SK-N-MC (cell line): ENCODE data around the gene IAH1.

Experiments used
- DNase-seq: peaks from one replicate; pipeline ENCODE4 v3.0.0-alpha.2; 2011; ENCODE audit warnings: low read depth, low spot score
- H3K27ac ChIP-seq: fragments of 200-600 bp; sonication (generic); 2 replicates; pipeline ENCODE4 v1.5.1; 2016; ENCODE audit warnings: mixed run types
- H3K36me3 ChIP-seq: fragments of 200-600 bp; sonication (generic); 2 replicates; pipeline ENCODE4 v1.6.1; 2017; ENCODE audit warnings: antibody characterized with exemption, low read length, mixed read lengths; ENCODE audit not compliant: insufficient read depth
- H3K4me3 ChIP-seq: fragments of 200-600 bp; sonication (generic); 2 replicates; pipeline ENCODE4 v1.5.1; 2016
- H3K9ac ChIP-seq: fragments of 200-600 bp; sonication (generic); 2 replicates; pipeline ENCODE4 v1.8.0; 2017; ENCODE audit warnings: mixed run types, mixed read lengths; ENCODE audit not compliant: insufficient read length
- H3K9me3 ChIP-seq: fragments of 200-600 bp; sonication (generic); 2 replicates; pipeline ENCODE4 v1.6.1; 2017; ENCODE audit warnings: low read depth, mild to moderate bottlenecking, antibody characterized with exemption, low read length, moderate library complexity, mixed read lengths
- EZH2 ChIP-seq: fragments of 200-600 bp; sonication (generic); IDR thresholded peaks from one replicate; pipeline ENCODE4 v1.6.1; 2017; ENCODE audit warnings: antibody characterized with exemption
- FOXP2 ChIP-seq: optimal IDR thresholded peaks from 2 replicates; pipeline ENCODE3; 2011; ENCODE audit warnings: mild to moderate bottlenecking, moderate library complexity; ENCODE audit not compliant: insufficient read depth; ENCODE audit errors: extremely low read length, control extremely low read depth
- POLR2AphosphoS5 ChIP-seq: IDR thresholded peaks from 2 replicates; pipeline ENCODE4 v1.6.1; 2012; ENCODE audit warnings: mild to moderate bottlenecking, low read depth, low read length, borderline replicate concordance

Gene IAH1

GRCh38 chr2:9480157-9480556 lies 5.8 kb downstream of the IAH1 start:
- no peaks in the 10 kb centered on the region for H3K9me3 ChIP-seq
- H3K36me3 ChIP-seq = peaks cover 61% of the 10 kb centered on the region
- no peak for TF ChIP-seq EZH2
- TF ChIP-seq POLR2AphosphoS5 = no peak
- no peak for TF ChIP-seq FOXP2
- peak overlapping the region; percentile 9; the same call in 1 of the 2 replicates for H3K27ac ChIP-seq
- H3K9ac ChIP-seq = no peak overlapping the region
- no peak overlapping the region for H3K4me3 ChIP-seq
- DNase-seq = no peak

GRCh38 chr2:9483107-9483506 lies 8.8 kb downstream of the IAH1 start:
- Histone ChIP-seq H3K36me3 (peaks cover 78% of the 10 kb centered on the region), H3K9me3 (no peaks in the 10 kb centered on the region), H3K27ac (no peak overlapping the region), H3K4me3 (no peak overlapping the region), H3K9ac (no peak overlapping the region)
- TF ChIP-seq FOXP2 (no peak), POLR2AphosphoS5 (no peak), EZH2 (no peak)
- no peak for DNase-seq

- Histone ChIP-seq H3K4me3 (no peak overlapping the region), H3K9me3 (no peaks in the 10 kb centered on the region), H3K9ac (no peak overlapping the region), H3K36me3 (peaks cover 88% of the 10 kb centered on the region), H3K27ac (no peak overlapping the region)
- TF ChIP-seq POLR2AphosphoS5 (no peak), FOXP2 (no peak), EZH2 (no peak)
- no peak for DNase-seq
Observed at GRCh38 chr2:9484533-9484932, 10.2 kb downstream of the IAH1 start.

DNA sequence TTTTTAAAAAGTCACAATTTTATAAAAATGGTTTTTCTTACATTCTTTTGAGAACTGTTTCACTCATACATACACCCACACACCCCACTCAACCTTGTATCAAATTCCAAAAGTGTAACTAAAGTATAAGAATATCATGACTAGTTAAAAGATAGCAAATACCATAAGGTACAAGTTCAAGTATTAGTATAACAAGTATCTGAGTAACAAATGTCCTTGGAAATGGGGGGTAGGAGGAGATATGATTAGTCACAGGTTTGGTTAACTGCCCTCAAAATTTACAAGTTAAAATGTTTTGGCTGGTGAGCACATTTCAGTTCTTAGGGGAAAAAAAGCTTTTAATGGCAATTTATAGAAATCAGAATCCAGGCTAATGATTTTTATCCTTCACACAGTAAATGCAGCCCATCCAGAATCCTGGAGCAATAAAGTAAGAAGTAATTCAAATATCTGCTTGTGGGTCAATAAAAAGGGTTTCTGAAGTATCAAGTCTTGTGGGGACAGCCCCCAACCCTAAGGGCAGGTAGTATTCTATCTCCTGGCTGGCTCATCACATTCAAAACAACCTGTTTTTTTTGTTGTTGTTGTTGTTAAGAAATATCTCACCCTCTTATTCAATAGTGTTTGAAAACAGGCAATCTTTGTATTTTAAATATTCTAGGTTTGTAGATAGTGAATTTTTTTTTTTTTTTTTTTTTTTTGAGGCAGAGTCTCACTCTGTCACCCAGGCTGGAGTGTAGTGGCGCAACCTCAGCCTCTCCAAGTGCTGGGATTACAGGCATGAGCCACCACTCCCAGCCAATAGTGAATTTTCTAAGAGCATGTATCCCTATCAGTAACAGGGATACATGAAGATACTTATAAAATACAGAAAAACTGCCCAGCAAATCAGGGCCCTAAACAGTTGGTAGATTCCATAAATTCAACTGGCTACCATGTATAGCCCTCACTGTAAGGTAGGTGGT lies 14.5 kb downstream of the IAH1 start:
- H3K27ac ChIP-seq = no peak overlapping the region
- H3K36me3 ChIP-seq = peaks cover 97% of the 10 kb centered on the region
- no peak for DNase-seq
- TF ChIP-seq FOXP2 (no peak), EZH2 (no peak), POLR2AphosphoS5 (no peak)
- no peak overlapping the region for H3K9ac ChIP-seq
- H3K4me3 ChIP-seq = no peak overlapping the region
- H3K9me3 ChIP-seq = no peaks in the 10 kb centered on the region

DNA sequence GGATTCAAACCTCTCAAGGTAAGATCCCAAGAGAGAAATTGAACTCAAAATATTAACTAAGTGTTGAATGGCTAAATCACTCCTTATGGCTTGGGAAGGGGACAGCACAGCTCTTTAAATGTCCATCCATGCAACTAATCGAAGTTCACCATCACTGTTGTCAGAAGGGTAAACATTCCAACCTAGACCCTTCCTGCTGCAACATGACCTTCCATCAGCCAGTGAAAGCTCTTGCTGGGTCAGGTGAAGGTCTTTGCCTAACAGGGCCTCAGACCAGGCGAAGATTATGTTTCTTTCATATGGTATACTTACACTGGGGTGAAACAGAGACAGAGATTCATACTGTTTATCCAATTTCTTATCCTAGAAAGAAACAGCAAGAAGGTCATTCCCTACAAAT lies 16.4 kb downstream of the IAH1 start:
- Histone ChIP-seq H3K9me3 (no peaks in the 10 kb centered on the region), H3K4me3 (no peak overlapping the region), H3K9ac (no peak overlapping the region), H3K27ac (no peak overlapping the region), H3K36me3 (peaks cover 92% of the 10 kb centered on the region)
- TF ChIP-seq POLR2AphosphoS5 (no peak), FOXP2 (no peak), EZH2 (no peak)
- no peak for DNase-seq

GRCh38 chr2:9492927-9493326 lies 18.6 kb downstream of the IAH1 start:
- DNase-seq = no peak
- TF ChIP-seq EZH2 = no peak
- no peak for TF ChIP-seq POLR2AphosphoS5
- TF ChIP-seq FOXP2 = no peak
- no peak overlapping the region for H3K4me3 ChIP-seq
- H3K9me3 ChIP-seq = no peaks in the 10 kb centered on the region
- H3K9ac ChIP-seq = no peak overlapping the region
- H3K27ac ChIP-seq = no peak overlapping the region
- H3K36me3 ChIP-seq = peaks cover 85% of the 10 kb centered on the region

- Histone ChIP-seq H3K4me3 (no peak overlapping the region), H3K9ac (no peak overlapping the region), H3K36me3 (peaks cover 85% of the 10 kb centered on the region), H3K27ac (no peak overlapping the region), H3K9me3 (no peaks in the 10 kb centered on the region)
- DNase-seq = no peak
- TF ChIP-seq FOXP2 (no peak), EZH2 (no peak), POLR2AphosphoS5 (no peak)
Observed at GRCh38 chr2:9493478-9493877, 19.1 kb downstream of the IAH1 start.

DNA sequence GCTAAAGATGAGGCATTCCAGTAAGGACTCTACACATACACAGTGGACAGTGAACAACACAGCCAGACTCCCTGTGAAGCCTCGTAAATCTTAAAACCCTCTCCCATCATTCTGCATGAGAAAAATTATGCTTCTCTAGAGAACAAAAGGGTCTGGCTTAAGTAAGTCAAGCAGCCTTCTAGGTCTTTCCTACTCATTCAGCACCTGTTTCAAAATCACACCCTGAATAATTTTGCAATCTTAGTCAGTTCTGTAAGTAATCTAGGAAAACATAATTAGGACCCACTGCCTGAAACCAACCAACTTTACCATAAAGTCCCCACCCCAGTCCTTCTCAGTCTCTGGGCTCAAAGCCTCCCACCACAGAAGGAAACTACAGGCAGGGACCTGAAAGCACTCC lies 19.7 kb downstream of the IAH1 start:
- peaks cover 80% of the 10 kb centered on the region for H3K36me3 ChIP-seq
- TF ChIP-seq POLR2AphosphoS5 = no peak
- TF ChIP-seq FOXP2 = no peak
- TF ChIP-seq EZH2 = no peak

GRCh38 chr2:9497017-9497416 lies 22.7 kb downstream of the IAH1 start:
- DNase-seq = no peak
- no peak overlapping the region for H3K27ac ChIP-seq
- peaks cover 60% of the 10 kb centered on the region for H3K36me3 ChIP-seq
- TF ChIP-seq EZH2 (no peak), POLR2AphosphoS5 (no peak), FOXP2 (no peak)
- H3K9me3 ChIP-seq = no peaks in the 10 kb centered on the region
- H3K9ac ChIP-seq = no peak overlapping the region
- no peak overlapping the region for H3K4me3 ChIP-seq

More for the DNA sequence above, 19.7 kb downstream of the IAH1 start:
- H3K9me3 ChIP-seq = no peaks in the 10 kb centered on the region
- H3K9ac ChIP-seq = no peak overlapping the region
- DNase-seq = no peak
- 0 out of 2 replicates have a peak overlapping the region, but pooled peaks have one; percentile 25 for H3K27ac ChIP-seq
- H3K4me3 ChIP-seq = no peak overlapping the region
